GM12878 (cell line): Measurements from ENCODE around the gene CEP83. TPM values are rescaled to one million over a fixed set of nuclear protein-coding genes. Genes with fewer than 3 reads are reported as not detected.
A peak's percentile ranks its signal among the peaks of the same experiment; 100 is the strongest.

ENCODE experiments used
- ATAC-seq: fragments of 200-7000 bp; cut with Tn5 transposase; 3 replicates; pipeline ENCODE4 v1.9.1; 2020; ENCODE audit warnings: mild to moderate bottlenecking, moderate library complexity
- BruUV-seq: library from RNA; stranded (reverse); fragments of 400-500 nt; replicated peaks from 2 replicates; lab custom pipeline; 2021; lab: Mats Ljungman, UMichigan
- CTCF ChIA-PET: fragments of 300-600 bp; sonication (Branson Sonifier 250); formaldehyde crosslinking; extraction: SDS; loops from one replicate; lab custom pipeline; 2021; ENCODE audit warnings: inconsistent platforms; lab: Yijun Ruan, JAX
- POLR2A ChIA-PET: fragments of 350-600 bp; formaldehyde crosslinking; extraction: SDS; loops from one replicate; lab custom pipeline; 2021; ENCODE audit warnings: inconsistent platforms; lab: Charles Lee
- RAD21 ChIA-PET: fragments of 300-600 bp; sonication (Branson Sonifier 250); formaldehyde crosslinking; loops from one replicate; lab custom pipeline; 2023; ENCODE audit warnings: antibody characterized with exemption; ENCODE audit not compliant: unreplicated experiment; lab: Charles Lee
- SMC1A ChIA-PET: fragments of 300-600 bp; sonication (Branson Sonifier 250); formaldehyde crosslinking; loops from one replicate; lab custom pipeline; 2023; ENCODE audit not compliant: unreplicated experiment, uncharacterized antibody; lab: Charles Lee
- DNase-seq: peaks from one replicate; pipeline ENCODE4 v3.0.0-alpha.2; 2011; ENCODE audit warnings: low read depth, low spot score
- FAIRE-seq: peaks from 3 replicates; lab custom pipeline; 2011; peaks lifted over from hg19 to GRCh38; lab: Jason Lieb, UNC
- H2AFZ ChIP-seq: 2 replicates; pipeline ENCODE4 v1.6.0; 2011; ENCODE audit warnings: low read depth, low read length, control low read depth; ENCODE audit not compliant: control insufficient read depth
- H3K27ac ChIP-seq: 2 replicates; pipeline ENCODE4 v1.5.1; 2011; ENCODE audit warnings: control low read depth; ENCODE audit not compliant: control insufficient read depth, insufficient read depth
- H3K27me3 ChIP-seq, 2 experiments: replicated peaks in 1 of 2; 2 replicates each; pipeline versions ENCODE4 v1.6.0 to v1.6.1; 2011; ENCODE audit warnings: low read length in 1 of 2; ENCODE audit not compliant: control insufficient read depth in 2 of 2, insufficient read depth in 2 of 2
- H3K36me3 ChIP-seq, 2 experiments: 2 replicates each; pipeline ENCODE4 v1.5.1; 2011; ENCODE audit warnings: low read length in 1 of 2; ENCODE audit not compliant: control insufficient read depth in 2 of 2, insufficient read depth in 2 of 2
- H3K4me1 ChIP-seq: 2 replicates; pipeline ENCODE4 v1.6.1; 2011; ENCODE audit warnings: mild to moderate bottlenecking, low read length, moderate library complexity, mixed read lengths; ENCODE audit not compliant: control insufficient read depth, insufficient read depth
- H3K4me2 ChIP-seq: 2 replicates; pipeline ENCODE4 v1.6.0; 2011; ENCODE audit warnings: control low read depth; ENCODE audit not compliant: control insufficient read depth, insufficient read depth
- H3K4me3 ChIP-seq: fragments of 200-600 bp; sonication (generic); 2 replicates; pipeline ENCODE4 v1.5.1; 2016
- H3K79me2 ChIP-seq: 2 replicates; pipeline ENCODE4 v1.6.0; 2011; ENCODE audit warnings: low read length; ENCODE audit not compliant: control insufficient read depth, insufficient read depth
- H3K9ac ChIP-seq: 2 replicates; pipeline ENCODE4 v1.8.0; 2011; ENCODE audit warnings: low read length, control low read depth, mixed read lengths; ENCODE audit not compliant: control insufficient read depth, insufficient read depth
- H3K9me3 ChIP-seq: replicated peaks from 3 replicates; pipeline ENCODE4 v1.5.1; 2011; ENCODE audit warnings: mild to moderate bottlenecking, low read length; ENCODE audit not compliant: control insufficient read depth, insufficient read depth
- H4K20me1 ChIP-seq: 2 replicates; pipeline ENCODE4 v1.6.0; 2011; ENCODE audit not compliant: control insufficient read depth, insufficient read depth
- ATF2 ChIP-seq: IDR thresholded peaks from 2 replicates; pipeline ENCODE4 v1.6.1; 2012; ENCODE audit warnings: low read length, inconsistent platforms
- BCL3 ChIP-seq: IDR thresholded peaks from 2 replicates; pipeline ENCODE4 v1.6.1; 2011; ENCODE audit warnings: borderline replicate concordance, low read depth, mild to moderate bottlenecking, moderate library complexity, low read length; ENCODE audit not compliant: insufficient read depth, poor library complexity, severe bottlenecking
- ETV6 ChIP-seq, 2 experiments: fragments of 450-650 bp in 1 of 2; IDR thresholded peaks in 1 of 2; conservative IDR thresholded peaks in 1 of 2; 2 replicates each; pipeline ENCODE4 v1.6.1; 2014; ENCODE audit warnings: antibody characterized with exemption in 1 of 2, borderline replicate concordance in 1 of 2, low read depth in 1 of 2, mild to moderate bottlenecking in 1 of 2, moderate library complexity in 1 of 2
- JUNB ChIP-seq: IDR thresholded peaks from 2 replicates; pipeline ENCODE4 v1.6.1; 2016; ENCODE audit warnings: antibody characterized with exemption, mild to moderate bottlenecking
- PKNOX1 ChIP-seq: fragments of 450-650 bp; IDR thresholded peaks from 2 replicates; pipeline ENCODE4 v1.6.1; 2016; ENCODE audit warnings: mild to moderate bottlenecking
- SP1 ChIP-seq: IDR thresholded peaks from one replicate; pipeline ENCODE4 v1.6.1; 2011; ENCODE audit warnings: low read depth, low read length
- TCF3 ChIP-seq: IDR thresholded peaks from 2 replicates; pipeline ENCODE4 v1.6.1; 2012; ENCODE audit warnings: low read depth, mild to moderate bottlenecking, low read length, borderline replicate concordance; ENCODE audit not compliant: insufficient read depth
- USF1 ChIP-seq: IDR thresholded peaks from 2 replicates; pipeline ENCODE4 v1.6.1; 2011; ENCODE audit warnings: borderline replicate concordance, low read depth, mild to moderate bottlenecking, moderate library complexity, mixed read lengths, low read length; ENCODE audit not compliant: insufficient read depth; ENCODE audit errors: extremely low read length
- ZBED1 ChIP-seq: IDR thresholded peaks from 2 replicates; pipeline ENCODE4 v1.6.1; 2016; ENCODE audit warnings: borderline replicate concordance
- ZNF24 ChIP-seq: fragments of 450-650 bp; IDR thresholded peaks from 2 replicates; pipeline ENCODE4 v1.6.1; 2017; ENCODE audit warnings: antibody characterized with exemption, mild to moderate bottlenecking
- ZNF592 ChIP-seq: fragments of 450-650 bp; IDR thresholded peaks from 2 replicates; pipeline ENCODE4 v1.6.1; 2017; ENCODE audit warnings: mild to moderate bottlenecking, moderate library complexity
- WGBS: methylation state at CpG from one replicate; pipeline ENCODE4 v1.1.6; 2016; ENCODE audit warnings: low lambda C conversion rate; ENCODE audit not compliant: insufficient replicate concordance, insufficient coverage; ENCODE audit errors: missing lambda C conversion rate; 5-methylcytosine and 5-hydroxymethylcytosine counted together
- in situ Hi-C: fragments of 300-500 bp; cut with MboI; formaldehyde crosslinking; loops from 9 replicates; pipeline ENCODE4 v1.14.3; 2018; ENCODE audit warnings: mixed read lengths
- intact Hi-C: fragments of 100-400 bp; cut with micrococcal nuclease; formaldehyde crosslinking; loops from one replicate; pipeline ENCODE4 v1.14.2; 2022; ENCODE audit not compliant: unreplicated experiment
- polyA plus RNA-seq, 11 experiments: library from polyadenylated mRNA; depleted of rRNA in 4 of 11; unstranded in 6 of 11; stranded (reverse) in 5 of 11; fragments of >200 nt; fragmentation: Nextera tagmentation in 4 of 11; fragmentation: Illumina TruSeq in 1 of 11; extraction: Ambion mirVana in 4 of 11; extraction: Trizol in 1 of 11; gene quantifications; 1 replicate in 1 of 11; 2 replicates in 10 of 11; pipeline versions ENCODE4 v1.2.1 to v1.2.3, GENCODE V29; 2011 to 2016; ENCODE audit warnings: inconsistent platforms in 2 of 11, missing spikeins in 2 of 11, low read depth in 1 of 11
- total RNA-seq, 4 experiments: library from RNA; depleted of rRNA in 3 of 4; stranded (reverse); fragments of >200 nt in 3 of 4; fragmentation: Illumina TruSeq in 1 of 4; extraction: Trizol in 1 of 4; gene quantifications; 2 replicates each; pipeline versions ENCODE4 v1.2.1 to v1.2.3, GENCODE V29; 2013 to 2021

CEP83 gene
- total and polyA plus RNA-seq, 10 of the 15 experiments (the other 5 are each of a cell fraction or from before 2014, with no cell fraction given): 4.3 to 39.0 (median 22.5) TPM

- TF ChIP-seq PKNOX1: no peak
Measured at GRCh38 chr12:94260017-94260416, 199.7 kb downstream of the CEP83 start (continued).

GRCh38 chr12:94258593-94258992 is 201.1 kb downstream of the CEP83 start:
- ChIA-PET POLR2A (interaction anchor here (0.8 to 7.2 kb wide), 6 partner anchors 8 to 109 kb away, joined by 3 to 56 read pairs (median 3); no protein-coding TSS in a partner anchor), RAD21 (interaction anchor here (0.9 to 7.5 kb wide), 8 partner anchors 8 to 147 kb away, joined by 3 to 107 read pairs (median 4); no protein-coding TSS in a partner anchor), SMC1A (interaction anchor here (0.6 to 6.7 kb wide), 15 partner anchors 10 to 171 kb away, joined by 3 to 95 read pairs (median 4); no protein-coding TSS in a partner anchor), CTCF (interaction anchor here (1.5 kb wide), 1 partner anchor 51 kb away, joined by 3 read pairs; no protein-coding TSS in a partner anchor)
- Histone ChIP-seq H3K27me3 (no peaks in the 10 kb centered on the region), H4K20me1 (no peaks in the 10 kb centered on the region), H3K9me3 (no peaks in the 10 kb centered on the region; the same call in 2 of the 3 replicates), H3K79me2 (no peaks in the 10 kb centered on the region), H3K4me2 (peak overlapping the region; percentile 59), H3K27ac (peak overlapping the region; percentile 69), H3K4me1 (peaks cover 46% of the 10 kb centered on the region), H3K9ac (peak overlapping the region; percentile 52; the same call in 1 of the 2 replicates), H3K4me3 (no peak overlapping the region), H2AFZ (peak overlapping the region; percentile 15; the same call in 1 of the 2 replicates), H3K36me3 (peaks cover 8 to 39% of the 10 kb centered on the region in 2 experiments)
- FAIRE-seq: peak; percentile 44
- ATAC-seq: peak; percentile 70
- 2% methylated on average over 2 of the region's 2 CpGs for WGBS
- intact Hi-C loops (loop anchor here (1.0 kb wide), 1 partner anchor 50 kb away; no protein-coding TSS in a partner anchor), in situ Hi-C loops (no loop called here)
- BruUV-seq: no TSS peak
- no peak for DNase-seq
- TF ChIP-seq USF1 (peak; percentile 45), ZBED1 (no peak), ATF2 (peak; percentile 19; the same call in 1 of the 2 replicates), ETV6 (conservative IDR thresholded peaks at IDR 0.05 in 1 of 2, IDR thresholded peaks at IDR 0.05 in 1 of 2; ENCODE audit: borderline replicate concordance in 1 of 2, low read depth in 1 of 2) (peak in 1 of 2 experiments; percentile 48; a peak in 1 of 4 replicates), ZNF24 (no peak), BCL3 (peak; percentile 28), JUNB (peak; percentile 72), SP1 (no peak), TCF3 (no peak), ZNF592 (no peak)
